Right lung (tissue), 5 donors: ENCODE results near the gene TAPBPL. TPM values are rescaled to one million over a fixed set of nuclear protein-coding genes. Genes with fewer than 3 reads are reported as not detected.
"Not testable (repeated sequence)": the region's sequence is repeated elsewhere in the genome, so short reads cannot be mapped to it uniquely, and the experiment has no call there.

Experiments
- DNase-seq, 2 donors: peaks; one replicate each; pipeline ENCODE4 v3.0.0-alpha.2; 2013
- polyA plus RNA-seq, 5 donors: library from polyadenylated mRNA; unstranded; fragments of 120-200 nt; gene quantifications; one replicate each; pipeline versions ENCODE4 v1.2.1 to v1.2.3, GENCODE V29; 2013; ENCODE audit warnings: inconsistent platforms in 1 of 5, low replicate concordance in 1 of 5; ENCODE audit not compliant: insufficient read length in 5 of 5, insufficient read depth in 1 of 5

TAPBPL gene
- polyA plus RNA-seq, 5 donors, result 16.6 to 26.9 (median 20.3) TPM

GRCh38 chr12:6461401-6462233, 9.8 kb downstream of the TAPBPL start:
- DNase-seq, result no peak

- DNase-seq, result no peak
These were observed 10.6 kb downstream of the TAPBPL start for GRCh38 chr12:6462234-6462995.

GRCh38 chr12:6463216-6463615, 11.4 kb downstream of the TAPBPL start:
- no peak for DNase-seq

- DNase-seq, result no peak
These were observed 12.0 kb downstream of the TAPBPL start for GRCh38 chr12:6463858-6464257.

- DNase-seq, result no peak
These were observed 12.7 kb downstream of the TAPBPL start for GRCh38 chr12:6464531-6464930.

- peak in 1 of 2 donors; percentile 58 for DNase-seq
These were observed 13.8 kb downstream of the TAPBPL start for GRCh38 chr12:6465467-6466183.

GRCh38 chr12:6466184-6466573, 14.3 kb downstream of the TAPBPL start:
- no peak for DNase-seq

- not testable (repeated sequence) for DNase-seq
These were observed 14.9 kb downstream of the TAPBPL start for GRCh38 chr12:6466751-6467150.

- DNase-seq, result not testable (repeated sequence)
These were observed 15.9 kb downstream of the TAPBPL start for GRCh38 chr12:6467571-6468282.

GRCh38 chr12:6468283-6468575, 16.4 kb downstream of the TAPBPL start:
- DNase-seq, result no peak

- no peak for DNase-seq
These were observed 17.2 kb downstream of the TAPBPL start for GRCh38 chr12:6469092-6469491.

GRCh38 chr12:6469609-6470374, 17.9 kb downstream of the TAPBPL start:
- no peak for DNase-seq

- peak; percentile 97 for DNase-seq
These were observed 18.7 kb downstream of the TAPBPL start, which contains the start of gene VAMP1 for GRCh38 chr12:6470375-6471163. VAMP1 (minus strand) TSS chr12:6470677; CDS start chr12:6470531, 146 bp downstream.

- no peak for DNase-seq
These were observed 20.1 kb downstream of the TAPBPL start for GRCh38 chr12:6471989-6472360.

GRCh38 chr12:6472491-6472890, 20.6 kb downstream of the TAPBPL start:
- no peak for DNase-seq

- DNase-seq, result not testable (repeated sequence)
These were observed 23.6 kb downstream of the TAPBPL start for GRCh38 chr12:6475233-6475975.

- no peak for DNase-seq
These were observed 24.6 kb downstream of the TAPBPL start for GRCh38 chr12:6476489-6476888.

- not testable (repeated sequence) for DNase-seq
These were observed 25.9 kb downstream of the TAPBPL start for GRCh38 chr12:6477601-6478377.

- DNase-seq, result no peak
These were observed 26.6 kb downstream of the TAPBPL start for GRCh38 chr12:6478416-6478815.
